GM23338 (cell line): Measurements from ENCODE around the gene GNB1L.

Experiments
- CREB1 ChIP-seq: fragments of 250-450 bp; sonication (Bioruptor Pico); IDR thresholded peaks from 2 replicates; pipeline ENCODE4 v1.5.0; 2020; ENCODE audit warnings: low read depth, mild to moderate bottlenecking, moderate library complexity
- EZH2 ChIP-seq: fragments of 200-600 bp; sonication (generic); IDR thresholded peaks from one replicate; pipeline ENCODE4 v1.8.0; 2017; ENCODE audit warnings: antibody characterized with exemption, mild to moderate bottlenecking, low read depth; ENCODE audit not compliant: unreplicated experiment
- EZH2phosphoT487 ChIP-seq: fragments of 200-600 bp; sonication (generic); IDR thresholded peaks from one replicate; pipeline ENCODE4 v1.8.1; 2018; ENCODE audit warnings: antibody characterized with exemption; ENCODE audit not compliant: unreplicated experiment
- JUNB ChIP-seq: IDR thresholded peaks from one replicate; pipeline ENCODE4 v1.6.1; 2016; ENCODE audit warnings: antibody characterized with exemption; ENCODE audit not compliant: unreplicated experiment
- NANOG ChIP-seq: IDR thresholded peaks from 2 replicates; pipeline ENCODE4 v1.6.1; 2016; ENCODE audit warnings: antibody characterized with exemption, borderline replicate concordance
- POLR2AphosphoS5 ChIP-seq: IDR thresholded peaks from 2 replicates; pipeline ENCODE4 v1.6.1; 2016; ENCODE audit warnings: antibody characterized with exemption, low read depth
- ZNF114 ChIP-seq: fragments of 250-450 bp; sonication (Bioruptor Pico); IDR thresholded peaks from 2 replicates; pipeline ENCODE4 v1.5.0; 2020; ENCODE audit warnings: mild to moderate bottlenecking, moderate library complexity
- ZNF331 ChIP-seq: fragments of 250-450 bp; sonication (Bioruptor Pico); IDR thresholded peaks from 2 replicates; pipeline ENCODE4 v1.5.0; 2020; ENCODE audit warnings: low read depth, mild to moderate bottlenecking, moderate library complexity
- TF ChIP-seq, protein P1 (sequence below), 2 experiments: fragments of 200-600 bp in 1 of 2; sonication (generic) in 1 of 2; conservative IDR thresholded peaks; 2 replicates each; pipeline versions ENCODE4 v1.5.1 to v1.6.1; 2016 to 2017; ENCODE audit warnings: antibody characterized with exemption in 2 of 2, low read depth in 2 of 2, mild to moderate bottlenecking in 2 of 2, moderate library complexity in 1 of 2
- TF ChIP-seq, protein P2 (sequence below): IDR thresholded peaks from one replicate; pipeline ENCODE4 v1.6.1; 2018; ENCODE audit warnings: antibody characterized with exemption; ENCODE audit not compliant: unreplicated experiment
- TF ChIP-seq, protein P3 (sequence below): IDR thresholded peaks from 2 replicates; pipeline ENCODE4 v1.6.1; 2016; ENCODE audit warnings: antibody characterized with exemption

DNA sequence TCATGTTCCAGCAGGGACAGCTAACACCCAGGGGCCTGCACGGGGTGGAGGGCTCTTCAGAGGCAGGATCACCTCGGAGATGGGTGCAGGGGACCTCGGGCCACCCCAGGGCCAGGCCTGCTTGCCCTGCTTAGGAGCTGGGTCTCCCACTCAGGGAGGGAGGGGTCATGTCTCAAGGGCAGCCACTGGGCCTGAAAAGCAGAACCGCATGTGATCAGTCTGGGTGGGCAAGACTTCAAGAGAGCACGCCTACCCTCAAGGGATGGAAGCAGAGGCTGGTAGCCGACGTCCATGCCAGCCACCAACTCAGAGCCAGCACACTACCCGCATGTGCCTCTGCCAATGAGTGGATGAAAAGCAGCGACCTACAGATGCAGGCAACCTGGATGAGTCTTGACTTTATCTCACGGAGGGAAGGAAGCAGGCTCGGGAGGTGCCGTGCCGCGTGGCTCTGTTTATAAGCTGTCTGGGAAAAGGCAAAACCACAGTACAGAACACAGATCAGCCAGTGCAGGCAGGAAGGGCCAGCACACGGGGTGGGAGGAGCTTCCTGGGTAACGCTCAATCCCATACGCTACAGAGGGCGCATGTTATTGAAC lies 78.1 kb downstream of the GNB1L start:
- TF ChIP-seq, protein P1, sequence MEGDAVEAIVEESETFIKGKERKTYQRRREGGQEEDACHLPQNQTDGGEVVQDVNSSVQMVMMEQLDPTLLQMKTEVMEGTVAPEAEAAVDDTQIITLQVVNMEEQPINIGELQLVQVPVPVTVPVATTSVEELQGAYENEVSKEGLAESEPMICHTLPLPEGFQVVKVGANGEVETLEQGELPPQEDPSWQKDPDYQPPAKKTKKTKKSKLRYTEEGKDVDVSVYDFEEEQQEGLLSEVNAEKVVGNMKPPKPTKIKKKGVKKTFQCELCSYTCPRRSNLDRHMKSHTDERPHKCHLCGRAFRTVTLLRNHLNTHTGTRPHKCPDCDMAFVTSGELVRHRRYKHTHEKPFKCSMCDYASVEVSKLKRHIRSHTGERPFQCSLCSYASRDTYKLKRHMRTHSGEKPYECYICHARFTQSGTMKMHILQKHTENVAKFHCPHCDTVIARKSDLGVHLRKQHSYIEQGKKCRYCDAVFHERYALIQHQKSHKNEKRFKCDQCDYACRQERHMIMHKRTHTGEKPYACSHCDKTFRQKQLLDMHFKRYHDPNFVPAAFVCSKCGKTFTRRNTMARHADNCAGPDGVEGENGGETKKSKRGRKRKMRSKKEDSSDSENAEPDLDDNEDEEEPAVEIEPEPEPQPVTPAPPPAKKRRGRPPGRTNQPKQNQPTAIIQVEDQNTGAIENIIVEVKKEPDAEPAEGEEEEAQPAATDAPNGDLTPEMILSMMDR (conservative IDR thresholded peaks at IDR 0.05; ENCODE audit: low read depth in 2 of 2), result no peak
- TF ChIP-seq EZH2 (no peak), EZH2phosphoT487 (no peak), ZNF114 (CRISPR knock-in tag) (no peak), POLR2AphosphoS5 (no peak), JUNB (no peak), NANOG (no peak), CREB1 (no peak), ZNF331 (CRISPR knock-in tag) (no peak)
- TF ChIP-seq, protein P2, sequence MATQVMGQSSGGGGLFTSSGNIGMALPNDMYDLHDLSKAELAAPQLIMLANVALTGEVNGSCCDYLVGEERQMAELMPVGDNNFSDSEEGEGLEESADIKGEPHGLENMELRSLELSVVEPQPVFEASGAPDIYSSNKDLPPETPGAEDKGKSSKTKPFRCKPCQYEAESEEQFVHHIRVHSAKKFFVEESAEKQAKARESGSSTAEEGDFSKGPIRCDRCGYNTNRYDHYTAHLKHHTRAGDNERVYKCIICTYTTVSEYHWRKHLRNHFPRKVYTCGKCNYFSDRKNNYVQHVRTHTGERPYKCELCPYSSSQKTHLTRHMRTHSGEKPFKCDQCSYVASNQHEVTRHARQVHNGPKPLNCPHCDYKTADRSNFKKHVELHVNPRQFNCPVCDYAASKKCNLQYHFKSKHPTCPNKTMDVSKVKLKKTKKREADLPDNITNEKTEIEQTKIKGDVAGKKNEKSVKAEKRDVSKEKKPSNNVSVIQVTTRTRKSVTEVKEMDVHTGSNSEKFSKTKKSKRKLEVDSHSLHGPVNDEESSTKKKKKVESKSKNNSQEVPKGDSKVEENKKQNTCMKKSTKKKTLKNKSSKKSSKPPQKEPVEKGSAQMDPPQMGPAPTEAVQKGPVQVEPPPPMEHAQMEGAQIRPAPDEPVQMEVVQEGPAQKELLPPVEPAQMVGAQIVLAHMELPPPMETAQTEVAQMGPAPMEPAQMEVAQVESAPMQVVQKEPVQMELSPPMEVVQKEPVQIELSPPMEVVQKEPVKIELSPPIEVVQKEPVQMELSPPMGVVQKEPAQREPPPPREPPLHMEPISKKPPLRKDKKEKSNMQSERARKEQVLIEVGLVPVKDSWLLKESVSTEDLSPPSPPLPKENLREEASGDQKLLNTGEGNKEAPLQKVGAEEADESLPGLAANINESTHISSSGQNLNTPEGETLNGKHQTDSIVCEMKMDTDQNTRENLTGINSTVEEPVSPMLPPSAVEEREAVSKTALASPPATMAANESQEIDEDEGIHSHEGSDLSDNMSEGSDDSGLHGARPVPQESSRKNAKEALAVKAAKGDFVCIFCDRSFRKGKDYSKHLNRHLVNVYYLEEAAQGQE, result no peak
- TF ChIP-seq, protein P3, sequence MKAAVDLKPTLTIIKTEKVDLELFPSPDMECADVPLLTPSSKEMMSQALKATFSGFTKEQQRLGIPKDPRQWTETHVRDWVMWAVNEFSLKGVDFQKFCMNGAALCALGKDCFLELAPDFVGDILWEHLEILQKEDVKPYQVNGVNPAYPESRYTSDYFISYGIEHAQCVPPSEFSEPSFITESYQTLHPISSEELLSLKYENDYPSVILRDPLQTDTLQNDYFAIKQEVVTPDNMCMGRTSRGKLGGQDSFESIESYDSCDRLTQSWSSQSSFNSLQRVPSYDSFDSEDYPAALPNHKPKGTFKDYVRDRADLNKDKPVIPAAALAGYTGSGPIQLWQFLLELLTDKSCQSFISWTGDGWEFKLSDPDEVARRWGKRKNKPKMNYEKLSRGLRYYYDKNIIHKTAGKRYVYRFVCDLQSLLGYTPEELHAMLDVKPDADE, result no peak
